ENCODE results near the gene CFAP57. TPM values are rescaled to one million over a fixed set of nuclear protein-coding genes. Genes with fewer than 3 reads are reported as not detected.

CFAP57 gene
- total and polyA plus RNA-seq, 2 of the 4 experiments (the other 2 are of a cell fraction): 0.29 to 0.36 TPM

DNA sequence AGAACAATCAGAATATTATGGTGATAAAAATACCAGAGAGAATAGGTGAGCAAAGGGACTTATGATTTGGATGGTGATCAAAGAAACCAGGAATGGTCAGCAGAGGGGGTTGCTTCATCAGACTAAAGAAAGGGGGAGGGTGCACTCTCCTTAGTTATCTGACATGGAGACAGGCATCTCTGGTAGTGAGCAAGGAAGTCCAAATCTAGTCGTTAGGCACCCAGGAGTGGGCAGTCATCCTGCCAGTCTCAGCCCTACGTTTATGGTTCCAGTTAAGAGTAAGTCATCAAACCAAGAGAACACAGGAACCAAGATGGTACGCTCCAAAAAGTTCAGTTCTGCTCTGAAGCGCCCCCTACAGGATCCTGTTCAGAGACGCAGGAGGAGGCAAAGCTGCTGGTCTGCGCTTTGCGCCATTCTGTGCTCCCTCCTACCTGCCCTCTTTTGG is 28.7 kb upstream of the CFAP57 start:
- Histone ChIP-seq H3K36me3 (ENCODE audit: control insufficient read depth, insufficient read depth, low read length) (no peaks in the 10 kb centered on the region), H3K27me3 (ENCODE audit: control insufficient read depth, insufficient read depth, low read length) (peaks cover 19% of the 10 kb centered on the region), H3K4me2 (ENCODE audit: low read depth, low read length) (no peak overlapping the region), H4K20me1 (ENCODE audit: insufficient read depth, low read length) (no peaks in the 10 kb centered on the region), H2BK5ac (ENCODE audit: low read depth, low read length, poor library complexity, severe bottlenecking) (no peak overlapping the region), H3K4me1 (ENCODE audit: control insufficient read depth, insufficient read depth, low read length) (no peaks in the 10 kb centered on the region), H2AK9ac (replicated peaks; ENCODE audit: low read depth, low read length, poor library complexity) (no peak overlapping the region), H3K27ac (ENCODE audit: insufficient read depth, low read length) (no peak overlapping the region), H4K91ac (ENCODE audit: insufficient read depth, low read depth, low read length) (no peak overlapping the region), H4K8ac (ENCODE audit: low read depth in 2 of 2, low read length in 2 of 2) (no peak overlapping the region), H3K4me3 (ENCODE audit: insufficient read depth, low read depth, low read length) (no peak overlapping the region), H3K9me1 (ENCODE audit: insufficient read depth, low read length) (no peaks in the 10 kb centered on the region; the same call in 1 of the 2 replicates), H3K18ac (ENCODE audit: low read depth, low read length) (no peak overlapping the region), H2BK15ac (ENCODE audit: low read depth, low read length) (no peak overlapping the region), H2BK20ac (ENCODE audit: low read depth, low read length) (no peak overlapping the region), H3K14ac (replicated peaks; ENCODE audit: low read depth, low read length) (no peak overlapping the region), H3K56ac (ENCODE audit: extremely low read depth, insufficient read depth, low read length) (no peak overlapping the region), H3K9me3 (ENCODE audit: control insufficient read depth, insufficient read depth, low read length) (no peaks in the 10 kb centered on the region), H3K9ac (ENCODE audit: low read depth, low read length) (no peak overlapping the region), H3K79me1 (ENCODE audit: low read depth in 1 of 2, low read length in 2 of 2) (no peaks in the 10 kb centered on the region), H4K5ac (ENCODE audit: low read depth, low read length) (no peak overlapping the region), H3K23ac (ENCODE audit: low read depth, low read length) (no peak overlapping the region), H2BK120ac (ENCODE audit: low read depth, low read length) (no peak overlapping the region), H2AFZ (replicated peaks; ENCODE audit: low read length, poor library complexity) (no peak overlapping the region), H2AK5ac (ENCODE audit: low read depth, low read length) (no peak overlapping the region), H3K4ac (ENCODE audit: low read depth, low read length) (no peak overlapping the region)
- 24% methylated on average over 6 of the region's 7 CpGs; no CpG with 5 or more reads in 1 of the 2 experiments for WGBS, 2 experiments (ENCODE audit: extremely low coverage in 2 of 2, insufficient read length in 1 of 2)
- POLR2A ChIA-PET (ENCODE audit: unreplicated experiment): no interaction called here
- no peak for ATAC-seq (ENCODE audit: low read depth)
- TF ChIP-seq, protein P1, sequence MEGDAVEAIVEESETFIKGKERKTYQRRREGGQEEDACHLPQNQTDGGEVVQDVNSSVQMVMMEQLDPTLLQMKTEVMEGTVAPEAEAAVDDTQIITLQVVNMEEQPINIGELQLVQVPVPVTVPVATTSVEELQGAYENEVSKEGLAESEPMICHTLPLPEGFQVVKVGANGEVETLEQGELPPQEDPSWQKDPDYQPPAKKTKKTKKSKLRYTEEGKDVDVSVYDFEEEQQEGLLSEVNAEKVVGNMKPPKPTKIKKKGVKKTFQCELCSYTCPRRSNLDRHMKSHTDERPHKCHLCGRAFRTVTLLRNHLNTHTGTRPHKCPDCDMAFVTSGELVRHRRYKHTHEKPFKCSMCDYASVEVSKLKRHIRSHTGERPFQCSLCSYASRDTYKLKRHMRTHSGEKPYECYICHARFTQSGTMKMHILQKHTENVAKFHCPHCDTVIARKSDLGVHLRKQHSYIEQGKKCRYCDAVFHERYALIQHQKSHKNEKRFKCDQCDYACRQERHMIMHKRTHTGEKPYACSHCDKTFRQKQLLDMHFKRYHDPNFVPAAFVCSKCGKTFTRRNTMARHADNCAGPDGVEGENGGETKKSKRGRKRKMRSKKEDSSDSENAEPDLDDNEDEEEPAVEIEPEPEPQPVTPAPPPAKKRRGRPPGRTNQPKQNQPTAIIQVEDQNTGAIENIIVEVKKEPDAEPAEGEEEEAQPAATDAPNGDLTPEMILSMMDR (conservative IDR thresholded peaks at IDR 0.05; ENCODE audit: low read depth, low read length): 0 out of 2 replicates have a peak, but pooled peaks have one; percentile 8
- no peak for TF ChIP-seq SMC3 (IDR thresholded peaks at IDR 0.05; ENCODE audit: low read depth, low read length)
- dilution Hi-C loops (cut with HindIII; ENCODE audit: low sequenced_read_pairs, unreplicated experiment): no loop called here
- BruUV-seq (replicated peaks): no TSS peak
- no peak for DNase-seq
- intact Hi-C loops (cut with micrococcal nuclease): loop anchor here (5.0 kb wide), 1 partner anchor 61 kb away; no protein-coding TSS in a partner anchor
- CTCF ChIA-PET: no interaction called here
- in situ Hi-C loops (cut with MboI; ENCODE audit: low sequenced_read_pairs): no loop called here

Data from IMR-90 (cell line).